B cell (primary cell): ENCODE data around the gene AGBL4. TPM values are rescaled to one million over a fixed set of nuclear protein-coding genes. Genes with fewer than 3 reads are reported as not detected.

ENCODE experiments used
- ATAC-seq: fragments of 200-7000 bp; cut with Tn5 transposase; one replicate; pipeline ENCODE4 v1.10.0; 2021; ENCODE audit warnings: low read depth, mild to moderate bottlenecking, moderate number of reproducible peaks, moderate library complexity
- CTCF ChIA-PET: fragments of 350-600 bp; sonication (Branson Sonifier 250); formaldehyde crosslinking; loops from one replicate; lab custom pipeline; 2021; ENCODE audit warnings: antibody characterized with exemption, inconsistent platforms; lab: Charles Lee
- POLR2A ChIA-PET: fragments of 350-600 bp; sonication (Branson Sonifier 250); formaldehyde crosslinking; loops from one replicate; lab custom pipeline; 2021; ENCODE audit warnings: antibody characterized with exemption; lab: Charles Lee
- DNase-seq: peaks from one replicate; pipeline ENCODE4 v3.0.0; 2013
- H2AFZ ChIP-seq: 2 replicates; pipeline ENCODE4 v1.6.1; 2012; ENCODE audit warnings: mild to moderate bottlenecking, low read depth, low read length; ENCODE audit not compliant: insufficient read depth, poor library complexity, severe bottlenecking
- H3K27ac ChIP-seq, 2 donors: 1 replicate in 1 of 2; 2 replicates in 1 of 2; pipeline ENCODE4 v1.5.1; 2012 to 2013; ENCODE audit warnings: low read length in 2 of 2, mild to moderate bottlenecking in 2 of 2, moderate library complexity in 1 of 2
- H3K27me3 ChIP-seq, 4 experiments: fragments of 200-600 bp in 1 of 4; sonication (generic) in 1 of 4; replicated peaks in 1 of 4; 1 replicate in 2 of 4; 2 replicates in 2 of 4; pipeline versions ENCODE4 v1.6.1 to v1.7.0; 2013 to 2016; ENCODE audit warnings: low read length in 3 of 4, mild to moderate bottlenecking in 2 of 4, mixed read lengths in 1 of 4, moderate library complexity in 1 of 4; ENCODE audit not compliant: insufficient read depth in 4 of 4, control insufficient read depth in 3 of 4; ENCODE audit errors: control extremely low read depth in 1 of 4
- H3K36me3 ChIP-seq, 2 experiments: replicated peaks in 1 of 2; 1 replicate in 1 of 2; 2 replicates in 1 of 2; pipeline versions ENCODE4 v1.6.1 to v1.7.1; 2013; ENCODE audit warnings: low read length in 1 of 2; ENCODE audit not compliant: insufficient read depth in 2 of 2, control insufficient read depth in 1 of 2; ENCODE audit errors: control extremely low read depth in 1 of 2, extremely low read depth in 1 of 2
- H3K4me1 ChIP-seq, 2 donors: fragments of 200-600 bp in 1 of 2; sonication (generic) in 1 of 2; 1 replicate in 1 of 2; 2 replicates in 1 of 2; pipeline versions ENCODE4 v1.5.1 to v1.6.1; 2013 to 2017; ENCODE audit warnings: low read length in 2 of 2; ENCODE audit not compliant: control insufficient read depth in 2 of 2, insufficient read depth in 2 of 2
- H3K4me2 ChIP-seq: replicated peaks from 2 replicates; pipeline ENCODE3; 2012; ENCODE audit warnings: mild to moderate bottlenecking, low read depth, low read length; ENCODE audit not compliant: poor library complexity, severe bottlenecking
- H3K4me3 ChIP-seq, 5 experiments: fragments of 200-600 bp in 1 of 5; sonication (generic) in 1 of 5; 1 replicate in 3 of 5; 2 replicates in 2 of 5; pipeline versions ENCODE4 v1.5.1 to v1.7.0; 2011 to 2016; ENCODE audit warnings: low read length in 4 of 5, mild to moderate bottlenecking in 4 of 5, low read depth in 2 of 5, control low read depth in 1 of 5, moderate library complexity in 1 of 5; ENCODE audit not compliant: insufficient read depth in 1 of 5; ENCODE audit errors: control extremely low read depth in 1 of 5, extremely low read depth in 1 of 5
- H3K79me2 ChIP-seq: fragments of 200-600 bp; sonication (generic); one replicate; pipeline ENCODE4 v1.6.0; 2016; ENCODE audit warnings: low read length; ENCODE audit not compliant: control insufficient read depth, insufficient read depth
- H3K9ac ChIP-seq: fragments of 200-600 bp; sonication (generic); 2 replicates; pipeline ENCODE4 v1.6.1; 2017; ENCODE audit warnings: mild to moderate bottlenecking, low read length, moderate library complexity
- H3K9me3 ChIP-seq, 3 donors: one replicate each; pipeline versions ENCODE4 v1.6.1 to v1.7.1; 2013; ENCODE audit warnings: low read length in 2 of 3; ENCODE audit not compliant: control insufficient read depth in 2 of 3, insufficient read depth in 1 of 3; ENCODE audit errors: control extremely low read depth in 1 of 3
- H4K20me1 ChIP-seq: 2 replicates; pipeline ENCODE4 v1.6.0; 2012; ENCODE audit warnings: mild to moderate bottlenecking, low read length; ENCODE audit not compliant: insufficient read depth, control insufficient read depth, poor library complexity, severe bottlenecking
- H3K27ac Mint-ChIP-seq: one replicate; pipeline ENCODE4 v1.8.0; 2021; ENCODE audit warnings: mixed read lengths
- H3K27me3 Mint-ChIP-seq: one replicate; pipeline ENCODE4 v1.8.0; 2021; ENCODE audit warnings: mixed read lengths
- H3K4me1 Mint-ChIP-seq: one replicate; pipeline ENCODE4 v1.8.0; 2021; ENCODE audit warnings: mixed read lengths
- H3K4me3 Mint-ChIP-seq: one replicate; pipeline ENCODE4 v1.8.0; 2021; ENCODE audit warnings: mixed read lengths
- H3K9me3 Mint-ChIP-seq: one replicate; pipeline ENCODE4 v1.8.0; 2022; ENCODE audit warnings: mixed read lengths; ENCODE audit not compliant: insufficient read depth
- EZH2 ChIP-seq: IDR thresholded peaks from 2 replicates; pipeline ENCODE4 v1.6.1; 2012; ENCODE audit warnings: borderline replicate concordance, low read depth, mild to moderate bottlenecking, moderate library complexity, low read length; ENCODE audit not compliant: insufficient read depth, poor library complexity, severe bottlenecking
- WGBS: methylation state at CpG from one replicate; pipeline ENCODE4 v1.1.5; 2013; ENCODE audit warnings: missing lambda C conversion rate; ENCODE audit not compliant: insufficient coverage; 5-methylcytosine and 5-hydroxymethylcytosine counted together
- intact Hi-C: fragments of 100-400 bp; cut with micrococcal nuclease; formaldehyde crosslinking; loops from one replicate; pipeline ENCODE4 v1.10.0; 2022
- polyA plus RNA-seq: library from polyadenylated mRNA; depleted of rRNA; stranded (reverse); fragments of >200 nt; gene quantifications from 2 replicates; pipeline ENCODE4 v1.2.3, GENCODE V29; 2012
- total RNA-seq, 2 donors: library from RNA; stranded (reverse); fragments of 120-200 nt in 1 of 2; gene quantifications; 1 replicate in 1 of 2; 2 replicates in 1 of 2; pipeline versions ENCODE4 v1.2.3 to v1.2.4, GENCODE V29; 2013 to 2022
- TF ChIP-seq, protein P1 (sequence below): fragments of 200-600 bp; IDR thresholded peaks from one replicate; pipeline ENCODE4 v1.8.0; 2022; ENCODE audit warnings: antibody characterized with exemption, mild to moderate bottlenecking

AGBL4 gene
- total and polyA plus RNA-seq, 2 donors (not counting 1 experiment from before 2014, with no cell fraction given) = 0.07 to 0.12 TPM

- Histone ChIP-seq H3K27ac (peak overlapping the region; percentile 42 to 85), H3K4me1 (peaks cover 65 to 72% of the 10 kb centered on the region in 2 donors), H2AFZ (no peak overlapping the region), H3K79me2 (peaks cover 97% of the 10 kb centered on the region), H3K27me3 (no peaks in the 10 kb centered on the region), H4K20me1 (peaks cover 4% of the 10 kb centered on the region), H3K9me3 (no peaks in the 10 kb centered on the region), H3K36me3 (peaks cover 8 to 56% of the 10 kb centered on the region in 2 experiments), H3K9ac (no peak overlapping the region), H3K4me2 (peak overlapping the region; percentile 59), H3K4me3 (peak overlapping the region in 1 of 5 experiments; percentile 27)
- H3K27ac Mint-ChIP-seq = peak overlapping the region; percentile 84
- ATAC-seq (peak; percentile 80), DNase-seq (peak; percentile 53)
- no peaks in the 10 kb centered on the region for H3K9me3 Mint-ChIP-seq
- no peaks in the 10 kb centered on the region for H3K27me3 Mint-ChIP-seq
- intact Hi-C loops = loop anchor here (1.0 to 5.0 kb wide), 2 partner anchors 8 to 34 kb away; partner anchors contain the start of gene BEND5
- H3K4me1 Mint-ChIP-seq = peaks cover 90% of the 10 kb centered on the region
- peak overlapping the region; percentile 66 for H3K4me3 Mint-ChIP-seq
- ChIA-PET POLR2A (no interaction called here), CTCF (interaction anchor here (2.1 to 3.3 kb wide), 2 partner anchors 34 to 50 kb away, joined by 5 to 13 read pairs; no protein-coding TSS in a partner anchor)
- TF ChIP-seq EZH2 = no peak
- TF ChIP-seq, protein P1, sequence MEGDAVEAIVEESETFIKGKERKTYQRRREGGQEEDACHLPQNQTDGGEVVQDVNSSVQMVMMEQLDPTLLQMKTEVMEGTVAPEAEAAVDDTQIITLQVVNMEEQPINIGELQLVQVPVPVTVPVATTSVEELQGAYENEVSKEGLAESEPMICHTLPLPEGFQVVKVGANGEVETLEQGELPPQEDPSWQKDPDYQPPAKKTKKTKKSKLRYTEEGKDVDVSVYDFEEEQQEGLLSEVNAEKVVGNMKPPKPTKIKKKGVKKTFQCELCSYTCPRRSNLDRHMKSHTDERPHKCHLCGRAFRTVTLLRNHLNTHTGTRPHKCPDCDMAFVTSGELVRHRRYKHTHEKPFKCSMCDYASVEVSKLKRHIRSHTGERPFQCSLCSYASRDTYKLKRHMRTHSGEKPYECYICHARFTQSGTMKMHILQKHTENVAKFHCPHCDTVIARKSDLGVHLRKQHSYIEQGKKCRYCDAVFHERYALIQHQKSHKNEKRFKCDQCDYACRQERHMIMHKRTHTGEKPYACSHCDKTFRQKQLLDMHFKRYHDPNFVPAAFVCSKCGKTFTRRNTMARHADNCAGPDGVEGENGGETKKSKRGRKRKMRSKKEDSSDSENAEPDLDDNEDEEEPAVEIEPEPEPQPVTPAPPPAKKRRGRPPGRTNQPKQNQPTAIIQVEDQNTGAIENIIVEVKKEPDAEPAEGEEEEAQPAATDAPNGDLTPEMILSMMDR = no peak
Measured at GRCh38 chr1:48767975-48768510, 1255.7 kb downstream of the AGBL4 start.

DNA sequence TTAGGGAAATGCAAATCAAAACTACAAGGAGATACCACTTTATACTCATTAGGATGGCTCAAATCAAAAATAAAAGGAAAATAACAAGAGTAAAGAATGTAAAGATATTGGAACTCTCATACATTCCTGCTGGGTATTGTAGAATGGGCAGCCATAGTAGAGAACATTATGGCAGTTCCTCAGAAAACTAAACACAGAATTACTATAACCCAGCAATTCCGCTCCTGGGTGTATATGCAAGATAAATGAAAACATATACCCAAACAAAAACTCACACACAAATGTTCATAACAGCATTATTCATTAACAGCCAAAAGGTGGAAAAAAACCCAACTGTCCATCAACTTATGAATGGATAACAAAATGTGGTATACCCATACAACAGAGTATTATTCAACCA lies 1258.4 kb downstream of the AGBL4 start:
- Histone ChIP-seq H4K20me1 (peaks cover 19% of the 10 kb centered on the region), H3K4me3 (no peak overlapping the region), H3K27ac (no peak overlapping the region), H2AFZ (no peak overlapping the region), H3K9ac (no peak overlapping the region), H3K27me3 (no peaks in the 10 kb centered on the region), H3K4me1 (peaks cover 51 to 60% of the 10 kb centered on the region in 2 donors), H3K4me2 (no peak overlapping the region), H3K79me2 (peaks cover 98% of the 10 kb centered on the region), H3K36me3 (peaks cover 3 to 52% of the 10 kb centered on the region in 2 experiments), H3K9me3 (no peaks in the 10 kb centered on the region)
- Mint-ChIP-seq H3K4me1 (peaks cover 86% of the 10 kb centered on the region), H3K27me3 (no peaks in the 10 kb centered on the region), H3K9me3 (no peaks in the 10 kb centered on the region), H3K4me3 (no peak overlapping the region), H3K27ac (no peak overlapping the region)
- ATAC-seq (no peak), DNase-seq (no peak)
- POLR2A ChIA-PET = no interaction called here
- TF ChIP-seq EZH2 = no peak
- TF ChIP-seq, protein P1 = no peak
- no CpG with 5 or more reads among the region's 1 CpG for WGBS
- CTCF ChIA-PET = interaction anchor here (0.9 to 1.5 kb wide), 3 partner anchors 16 to 88 kb away, joined by 4 to 6 read pairs (median 6); no protein-coding TSS in a partner anchor
- intact Hi-C loops = loop anchor here (5.0 kb wide), 1 partner anchor 37 kb away; no protein-coding TSS in a partner anchor
